HG03103 (cell line): ENCODE measurements around the gene UBA1.
"Not testable (repeated sequence)": the region's sequence is repeated elsewhere in the genome, so short reads cannot be mapped to it uniquely, and the experiment has no call there.

Experiments used
- ATAC-seq: cut with Tn5 transposase; IDR thresholded peaks from one replicate; pipeline ENCODE4 v1.9.1; 2021; ENCODE audit warnings: low read depth; ENCODE audit not compliant: unreplicated experiment

The UBA1 gene

DNA sequence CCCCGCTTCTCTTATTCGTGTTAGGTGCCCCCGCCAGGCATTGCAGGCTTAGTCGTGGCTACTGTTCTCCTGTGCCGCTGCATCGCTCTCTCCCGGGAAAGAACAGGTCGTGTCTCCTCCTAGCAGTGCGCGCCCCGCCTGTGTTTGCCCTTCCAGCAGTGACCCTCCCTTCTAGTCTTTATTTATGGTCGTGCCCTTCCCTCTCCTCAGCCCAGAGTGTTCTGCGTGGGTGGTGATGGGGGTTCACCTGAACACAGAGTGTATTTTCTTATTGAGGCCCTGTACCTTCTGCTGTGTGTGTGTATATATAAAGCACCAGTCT, 54.3 kb downstream of the UBA1 start:
- ATAC-seq: no peak

DNA sequence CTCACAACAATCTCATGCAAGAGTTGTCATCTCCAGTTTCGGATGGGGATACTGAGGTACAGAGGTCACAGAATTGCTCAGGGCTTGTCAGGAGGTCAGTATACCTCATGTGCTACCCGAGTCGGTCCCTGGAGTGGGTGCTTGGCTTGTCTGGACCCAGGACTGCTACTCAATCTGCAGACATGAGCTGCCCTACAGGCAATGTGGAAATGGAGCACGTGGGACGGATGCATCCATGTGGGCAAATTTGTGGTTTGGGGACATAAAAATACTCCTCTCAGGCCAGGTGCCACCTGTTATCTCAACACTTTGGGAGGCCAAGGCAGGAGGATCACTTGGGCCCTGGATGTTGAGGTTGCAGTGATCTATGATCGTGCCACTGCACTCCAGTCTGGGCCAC, 54.9 kb downstream of the UBA1 start:
- ATAC-seq: no peak

DNA sequence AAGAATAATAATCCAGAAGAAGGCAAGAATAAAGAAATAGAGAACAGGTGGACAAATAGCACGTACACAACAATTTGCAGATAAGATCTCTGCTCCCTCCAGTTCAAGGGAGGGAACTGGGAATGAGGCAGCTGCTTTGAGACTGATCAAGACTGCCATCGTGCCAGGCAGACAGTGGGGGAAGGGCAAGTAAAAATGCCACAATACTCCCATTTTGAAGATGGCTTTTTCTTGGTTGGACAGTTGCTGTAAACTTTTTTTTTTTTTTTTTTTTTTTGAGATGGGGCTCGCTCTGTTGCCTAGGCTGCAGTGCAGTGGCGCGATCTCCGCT, 56.4 kb downstream of the UBA1 start:
- ATAC-seq: no peak

DNA sequence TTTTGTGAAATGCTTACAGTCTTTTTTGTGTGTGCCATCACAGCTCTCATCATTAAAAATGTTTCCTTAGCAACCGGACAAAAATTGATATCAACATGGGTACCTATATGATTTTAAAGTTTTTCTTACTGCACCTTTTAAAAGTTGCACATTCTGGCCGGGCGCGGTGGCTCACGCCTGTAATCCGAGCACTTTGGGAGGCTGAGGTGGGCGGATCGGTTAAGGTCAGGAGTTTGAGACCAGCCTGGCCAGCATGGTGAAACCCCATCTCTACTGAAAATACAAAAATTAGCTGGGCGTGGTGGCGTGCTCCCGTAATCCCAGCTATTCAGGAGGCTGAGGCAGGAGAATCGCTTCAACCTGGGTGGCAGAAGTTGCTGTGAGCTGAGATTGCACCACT, 64.0 kb downstream of the UBA1 start:
- ATAC-seq: not testable (repeated sequence)
